ENCODE data around the gene TOGARAM2. TPM values are rescaled to one million over a fixed set of nuclear protein-coding genes. Genes with fewer than 3 reads are reported as not detected.
"Not testable (repeated sequence)": the region's sequence is repeated elsewhere in the genome, so short reads cannot be mapped to it uniquely, and the experiment has no call there.

Gene TOGARAM2
- total RNA-seq, 4 donors from 2014 or later: 6.4 to 64.4 (median 24.3) TPM

DNA sequence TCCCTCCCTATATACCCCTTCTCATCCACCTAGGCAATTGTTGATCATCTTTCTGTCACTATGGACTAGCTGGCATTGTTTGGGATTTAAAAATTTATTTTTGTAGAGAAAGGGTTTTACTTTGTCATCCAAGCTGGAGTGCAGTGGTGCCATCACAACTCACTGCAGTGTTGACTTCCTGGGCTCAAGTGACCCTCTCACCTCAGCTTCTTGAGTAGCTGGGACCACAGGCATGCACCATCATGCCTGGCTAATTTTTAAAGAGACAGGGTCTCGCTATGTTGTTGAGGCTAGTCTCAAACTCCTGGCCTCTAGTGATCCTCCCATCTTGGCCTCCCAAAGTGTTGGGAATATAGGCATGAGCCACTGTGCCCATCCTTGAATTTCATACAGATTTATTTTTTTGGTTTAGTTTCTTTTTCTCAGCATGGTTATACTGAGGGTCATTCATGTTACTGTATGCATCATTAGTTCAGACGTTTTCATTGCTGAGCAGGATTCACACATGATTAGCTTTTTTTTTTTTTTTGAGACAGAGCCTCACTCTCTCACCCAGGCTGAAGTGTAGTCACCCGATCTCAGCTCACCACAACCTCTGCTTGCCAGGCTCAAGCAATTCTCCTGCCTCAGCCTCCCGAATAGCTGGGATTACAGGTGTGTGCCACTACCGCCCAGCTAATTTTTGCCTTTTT lies 101.9 kb downstream of the TOGARAM2 start:
- in situ Hi-C loops (cut with MboI; ENCODE audit: low sequenced_read_pairs in 4 of 4) (no loop called here), intact Hi-C loops (cut with DNase I; ENCODE audit: low total_unique reads) (no loop called here)
- Histone ChIP-seq H3K36me3 (no peaks in the 10 kb centered on the region), H3K4me3 (no peak overlapping the region), H3K4me1 (no peaks in the 10 kb centered on the region), H3K9me3 (peaks cover 0 to 9% (median 0%) of the 10 kb centered on the region in 3 donors), H3K27me3 (no peaks in the 10 kb centered on the region), H3K27ac (no peak overlapping the region)
- no peak for ATAC-seq
- TF ChIP-seq POLR2A (IDR thresholded peaks at IDR 0.05): no peak
- TF ChIP-seq, protein P1, sequence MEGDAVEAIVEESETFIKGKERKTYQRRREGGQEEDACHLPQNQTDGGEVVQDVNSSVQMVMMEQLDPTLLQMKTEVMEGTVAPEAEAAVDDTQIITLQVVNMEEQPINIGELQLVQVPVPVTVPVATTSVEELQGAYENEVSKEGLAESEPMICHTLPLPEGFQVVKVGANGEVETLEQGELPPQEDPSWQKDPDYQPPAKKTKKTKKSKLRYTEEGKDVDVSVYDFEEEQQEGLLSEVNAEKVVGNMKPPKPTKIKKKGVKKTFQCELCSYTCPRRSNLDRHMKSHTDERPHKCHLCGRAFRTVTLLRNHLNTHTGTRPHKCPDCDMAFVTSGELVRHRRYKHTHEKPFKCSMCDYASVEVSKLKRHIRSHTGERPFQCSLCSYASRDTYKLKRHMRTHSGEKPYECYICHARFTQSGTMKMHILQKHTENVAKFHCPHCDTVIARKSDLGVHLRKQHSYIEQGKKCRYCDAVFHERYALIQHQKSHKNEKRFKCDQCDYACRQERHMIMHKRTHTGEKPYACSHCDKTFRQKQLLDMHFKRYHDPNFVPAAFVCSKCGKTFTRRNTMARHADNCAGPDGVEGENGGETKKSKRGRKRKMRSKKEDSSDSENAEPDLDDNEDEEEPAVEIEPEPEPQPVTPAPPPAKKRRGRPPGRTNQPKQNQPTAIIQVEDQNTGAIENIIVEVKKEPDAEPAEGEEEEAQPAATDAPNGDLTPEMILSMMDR (IDR thresholded peaks at IDR 0.05 in 4 of 5, conservative IDR thresholded peaks at IDR 0.05 in 1 of 5): no peak
- no peak for DNase-seq

DNA sequence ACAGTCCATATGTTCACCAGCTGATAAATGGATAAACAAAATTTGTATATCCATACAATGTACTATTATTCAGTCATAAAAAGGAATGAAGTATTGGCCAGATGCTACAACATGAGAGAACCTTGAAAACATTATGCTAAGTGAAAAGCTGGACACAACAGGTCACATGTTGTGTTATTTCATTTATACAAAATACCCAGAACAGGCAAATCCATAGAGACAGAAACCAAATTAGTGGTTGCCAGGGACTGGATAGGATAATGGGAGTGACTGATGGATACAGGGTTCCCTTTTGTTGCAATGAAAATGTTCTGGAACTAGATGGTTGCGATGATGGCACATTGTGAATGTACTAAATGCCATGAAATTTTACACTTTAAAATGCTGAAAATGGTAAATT lies 103.5 kb downstream of the TOGARAM2 start:
- in situ Hi-C loops (cut with MboI; ENCODE audit: low sequenced_read_pairs in 4 of 4) (no loop called here), intact Hi-C loops (cut with DNase I; ENCODE audit: low total_unique reads) (no loop called here)
- Histone ChIP-seq H3K9me3 (peaks cover 0 to 9% (median 0%) of the 10 kb centered on the region in 3 donors), H3K4me3 (no peak overlapping the region), H3K27ac (no peak overlapping the region), H3K27me3 (no peaks in the 10 kb centered on the region), H3K36me3 (no peaks in the 10 kb centered on the region), H3K4me1 (no peaks in the 10 kb centered on the region)
- ATAC-seq (no peak), DNase-seq (no peak)
- TF ChIP-seq, protein P1 (IDR thresholded peaks at IDR 0.05 in 4 of 5, conservative IDR thresholded peaks at IDR 0.05 in 1 of 5): no peak
- no peak for TF ChIP-seq POLR2A (IDR thresholded peaks at IDR 0.05)

DNA sequence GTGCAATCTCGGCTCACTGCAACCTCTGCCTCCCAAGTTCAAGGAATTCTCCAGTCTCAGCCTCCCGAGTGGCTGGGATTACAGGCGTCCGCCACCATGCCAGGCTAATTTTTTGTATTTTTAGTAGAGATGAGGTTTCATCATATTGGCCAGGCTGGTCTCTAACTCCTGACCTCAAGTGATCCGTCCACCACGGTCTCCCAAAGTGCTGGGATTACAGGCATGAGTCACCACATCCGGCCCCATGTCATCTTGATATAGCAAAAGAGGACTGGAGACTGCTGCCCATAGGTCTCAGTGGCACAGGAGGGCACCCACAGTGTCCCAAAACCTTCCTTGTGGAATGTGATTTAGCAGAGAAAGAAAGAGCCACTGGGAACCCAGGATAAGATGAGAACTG lies 109.2 kb downstream of the TOGARAM2 start:
- H3K27me3 ChIP-seq; DNase-seq; intact Hi-C loops (cut with DNase I; ENCODE audit: low total_unique reads); H3K4me3 ChIP-seq; H3K9me3 ChIP-seq; H3K36me3 ChIP-seq; H3K4me1 ChIP-seq; in situ Hi-C loops (cut with MboI; ENCODE audit: low sequenced_read_pairs in 4 of 4); H3K27ac ChIP-seq; ATAC-seq: not testable (repeated sequence)

DNA sequence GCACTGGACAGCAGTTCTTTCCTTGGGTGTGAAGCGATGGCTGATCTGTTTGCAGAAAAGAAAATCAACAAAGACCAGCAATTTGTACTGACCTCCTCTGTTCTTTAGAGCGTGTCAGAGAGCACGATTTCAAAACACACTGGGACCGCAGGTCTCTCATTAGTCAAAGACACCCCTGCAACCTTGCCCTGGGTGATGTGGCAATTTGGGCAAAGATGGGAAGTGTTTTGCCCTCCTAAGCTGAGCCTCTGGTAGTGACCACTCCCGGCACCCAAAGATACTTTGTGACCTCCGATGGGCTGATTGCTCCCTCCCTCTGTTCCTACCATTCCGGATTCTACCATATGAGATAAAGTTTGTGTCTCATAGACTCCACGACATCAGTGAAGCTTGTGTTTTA lies 115.9 kb downstream of the TOGARAM2 start:
- ATAC-seq: no peak

DNA sequence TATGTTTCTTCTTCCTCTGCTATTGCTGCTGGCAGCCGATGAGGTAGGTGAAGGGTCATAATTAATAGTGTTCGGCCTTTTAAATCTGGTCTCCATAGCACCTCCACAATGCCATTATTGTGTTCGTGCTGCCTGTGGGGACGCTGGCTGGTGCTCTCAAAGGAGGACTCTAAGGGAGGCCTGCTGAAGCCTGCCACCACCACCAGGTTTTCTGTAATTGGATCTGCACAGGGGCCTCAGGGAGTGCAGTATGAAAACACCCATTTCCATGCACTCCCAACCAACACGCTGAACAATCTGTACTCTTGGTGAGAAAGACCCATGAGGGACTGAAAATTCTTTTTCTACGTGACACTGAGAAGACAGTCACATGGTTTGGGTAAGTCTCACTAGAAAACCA lies 116.5 kb downstream of the TOGARAM2 start:
- intact Hi-C loops (cut with DNase I; ENCODE audit: low total_unique reads): no loop called here
- Histone ChIP-seq H3K9me3 (no peaks in the 10 kb centered on the region), H3K4me3 (no peak overlapping the region), H3K4me1 (no peaks in the 10 kb centered on the region), H3K27me3 (no peaks in the 10 kb centered on the region), H3K36me3 (no peaks in the 10 kb centered on the region), H3K27ac (no peak overlapping the region)
- in situ Hi-C loops (cut with MboI; ENCODE audit: low sequenced_read_pairs in 4 of 4): no loop called here
- ATAC-seq (no peak), DNase-seq (no peak)
- TF ChIP-seq, protein P1 (IDR thresholded peaks at IDR 0.05 in 4 of 5, conservative IDR thresholded peaks at IDR 0.05 in 1 of 5): no peak
- no peak for TF ChIP-seq POLR2A (IDR thresholded peaks at IDR 0.05)

More for the DNA sequence above, 115.9 kb downstream of the TOGARAM2 start:
- no peaks in the 10 kb centered on the region for H3K36me3 ChIP-seq
- no peaks in the 10 kb centered on the region for H3K27me3 ChIP-seq
- H3K9me3 ChIP-seq: no peaks in the 10 kb centered on the region
- H3K4me1 ChIP-seq: no peaks in the 10 kb centered on the region
- in situ Hi-C loops (cut with MboI; ENCODE audit: low sequenced_read_pairs in 4 of 4): no loop called here
- H3K4me3 ChIP-seq: no peak overlapping the region
- intact Hi-C loops (cut with DNase I; ENCODE audit: low total_unique reads): no loop called here
- H3K27ac ChIP-seq: no peak overlapping the region
- DNase-seq: no peak
- TF ChIP-seq POLR2A (IDR thresholded peaks at IDR 0.05): no peak
- TF ChIP-seq, protein P1 (IDR thresholded peaks at IDR 0.05 in 4 of 5, conservative IDR thresholded peaks at IDR 0.05 in 1 of 5): no peak
